ENCODE data around the gene RAB31. TPM values are rescaled to one million over a fixed set of nuclear protein-coding genes. Genes with fewer than 3 reads are reported as not detected.

The RAB31 gene
- total RNA-seq, 2 donors from 2014 or later: 7.7 to 86.9 TPM

GRCh38 chr18:9775178-9775577, 67.1 kb downstream of the RAB31 start:
- Histone ChIP-seq H3K27ac (no peak overlapping the region), H3K9me3 (no peaks in the 10 kb centered on the region), H3K4me3 (no peak overlapping the region), H3K27me3 (replicated peaks; ENCODE audit: insufficient read depth) (no peaks in the 10 kb centered on the region), H3K36me3 (no peaks in the 10 kb centered on the region), H3K4me1 (replicated peaks) (no peaks in the 10 kb centered on the region)
- TF ChIP-seq POLR2A (IDR thresholded peaks at IDR 0.05) (no peak), POLR2AphosphoS5 (IDR thresholded peaks at IDR 0.05) (no peak), CTCF (IDR thresholded peaks at IDR 0.05) (no peak)
- DNase-seq (ENCODE audit: low spot score): no peak
- intact Hi-C loops (cut with DNase I): no loop called here
- WGBS: 83% methylated on average over 10 of the region's 10 CpGs

DNA sequence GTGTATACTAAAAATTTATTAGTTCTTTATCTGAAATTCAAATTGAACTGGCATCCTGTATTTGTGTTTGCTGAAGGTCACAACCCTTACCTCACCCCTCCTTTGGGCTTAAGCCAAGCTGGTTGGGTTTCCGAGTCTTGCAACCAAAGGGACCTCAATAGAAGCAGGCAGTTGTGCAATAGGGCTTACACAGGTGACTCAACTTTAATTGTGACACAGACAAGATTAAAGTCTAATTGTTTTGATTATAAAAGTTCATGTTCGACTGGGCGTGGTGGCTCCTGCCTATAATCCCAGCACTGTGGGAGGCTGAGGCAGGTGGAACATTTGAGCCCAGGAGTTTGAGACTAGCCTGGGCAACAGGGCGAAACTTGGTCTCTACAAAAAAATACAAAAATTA, 71.5 kb downstream of the RAB31 start:
- TF ChIP-seq CTCF (IDR thresholded peaks at IDR 0.05): no peak
- no peak for TF ChIP-seq POLR2A (IDR thresholded peaks at IDR 0.05)
- no peak for TF ChIP-seq POLR2AphosphoS5 (IDR thresholded peaks at IDR 0.05)
- 75% methylated on average over 4 of the region's 4 CpGs for WGBS
- Histone ChIP-seq H3K9me3 (no peaks in the 10 kb centered on the region), H3K4me3 (no peak overlapping the region), H3K4me1 (replicated peaks) (no peaks in the 10 kb centered on the region), H3K27me3 (replicated peaks; ENCODE audit: insufficient read depth) (no peaks in the 10 kb centered on the region), H3K27ac (no peak overlapping the region), H3K36me3 (no peaks in the 10 kb centered on the region)
- no peak for DNase-seq (ENCODE audit: low spot score)
- intact Hi-C loops (cut with DNase I): no loop called here

GRCh38 chr18:9782073-9782857, 74.2 kb downstream of the RAB31 start:
- H3K36me3 ChIP-seq: no peaks in the 10 kb centered on the region
- no peak for DNase-seq (ENCODE audit: low spot score)
- no peaks in the 10 kb centered on the region for H3K9me3 ChIP-seq
- no peaks in the 10 kb centered on the region for H3K4me1 ChIP-seq (replicated peaks)
- no peak overlapping the region for H3K27ac ChIP-seq
- no peak overlapping the region for H3K4me3 ChIP-seq
- H3K27me3 ChIP-seq (replicated peaks; ENCODE audit: insufficient read depth): no peaks in the 10 kb centered on the region
- WGBS: 88% methylated on average over 11 of the region's 11 CpGs
- TF ChIP-seq POLR2AphosphoS5 (IDR thresholded peaks at IDR 0.05): no peak
- no peak for TF ChIP-seq POLR2A (IDR thresholded peaks at IDR 0.05)
- no peak for TF ChIP-seq CTCF (IDR thresholded peaks at IDR 0.05)
- intact Hi-C loops (cut with DNase I): no loop called here

DNA sequence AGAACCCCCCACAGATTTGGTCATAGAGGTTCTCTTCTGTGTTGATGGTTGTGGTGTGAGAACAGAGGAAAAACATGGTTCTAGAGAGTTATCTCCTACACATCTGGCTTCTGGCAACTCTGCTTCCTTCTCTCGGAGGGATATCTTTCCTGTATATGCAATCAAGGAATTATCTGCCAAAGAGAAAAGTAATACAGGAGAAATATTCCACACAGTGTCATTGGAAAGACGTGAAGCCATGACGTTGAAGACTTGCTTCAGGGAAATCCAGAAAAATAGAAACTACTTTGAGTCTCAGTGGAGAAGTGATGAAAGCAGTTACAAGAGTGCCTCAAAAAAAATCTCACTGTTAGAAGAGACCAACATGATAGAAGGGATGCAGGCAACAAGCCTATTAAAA, 78.5 kb downstream of the RAB31 start:
- no peaks in the 10 kb centered on the region for H3K9me3 ChIP-seq

More for the DNA sequence above, 78.5 kb downstream of the RAB31 start:
- Histone ChIP-seq H3K4me1 (replicated peaks) (no peaks in the 10 kb centered on the region), H3K27ac (no peak overlapping the region), H3K36me3 (no peaks in the 10 kb centered on the region), H3K4me3 (no peak overlapping the region), H3K27me3 (replicated peaks; ENCODE audit: insufficient read depth) (no peaks in the 10 kb centered on the region)
- TF ChIP-seq CTCF (IDR thresholded peaks at IDR 0.05): no peak
- TF ChIP-seq POLR2AphosphoS5 (IDR thresholded peaks at IDR 0.05): no peak
- no peak for TF ChIP-seq POLR2A (IDR thresholded peaks at IDR 0.05)
- WGBS: 93% methylated on average over 3 of the region's 3 CpGs
- intact Hi-C loops (cut with DNase I): no loop called here
- DNase-seq (ENCODE audit: low spot score): no peak
